CD14-positive monocyte (primary cell): ENCODE measurements around the gene DNLZ. TPM values are rescaled to one million over a fixed set of nuclear protein-coding genes. Genes with fewer than 3 reads are reported as not detected.

Experiments
- DNase-seq, 3 donors: peaks; one replicate each; pipeline ENCODE4 v3.0.0-alpha.2; 2011 to 2022
- H2AFZ ChIP-seq: 2 replicates; pipeline ENCODE4 v1.6.0; 2012; ENCODE audit warnings: mild to moderate bottlenecking, low read depth, low read length, inconsistent platforms; ENCODE audit not compliant: insufficient read depth, poor library complexity, severe bottlenecking
- H3K27ac ChIP-seq, 2 donors: 1 replicate in 1 of 2; 2 replicates in 1 of 2; pipeline ENCODE4 v1.5.1; 2012 to 2013; ENCODE audit warnings: low read length in 2 of 2, control low read depth in 1 of 2, inconsistent platforms in 1 of 2, low read depth in 1 of 2, mild to moderate bottlenecking in 1 of 2
- H3K27me3 ChIP-seq, 2 donors: one replicate each; pipeline versions ENCODE4 v1.6.0 to v1.6.1; 2011 to 2013; ENCODE audit warnings: low read length in 2 of 2; ENCODE audit not compliant: control insufficient read depth in 2 of 2, insufficient read depth in 2 of 2
- H3K36me3 ChIP-seq, 2 donors: replicated peaks in 1 of 2; 1 replicate in 1 of 2; 2 replicates in 1 of 2; pipeline versions ENCODE4 v1.5.1 to v1.6.1; 2012 to 2013; ENCODE audit warnings: low read length in 2 of 2, control low read depth in 1 of 2, inconsistent platforms in 1 of 2, mild to moderate bottlenecking in 1 of 2; ENCODE audit not compliant: insufficient read depth in 2 of 2, control insufficient read depth in 1 of 2
- H3K4me1 ChIP-seq, 2 donors: 1 replicate in 1 of 2; 2 replicates in 1 of 2; pipeline versions ENCODE4 v1.5.1 to v1.6.1; 2012 to 2013; ENCODE audit warnings: low read length in 2 of 2, control low read depth in 1 of 2, inconsistent platforms in 1 of 2, mild to moderate bottlenecking in 1 of 2, moderate library complexity in 1 of 2; ENCODE audit not compliant: insufficient read depth in 2 of 2, control insufficient read depth in 1 of 2
- H3K4me2 ChIP-seq: replicated peaks from 2 replicates; pipeline ENCODE3; 2012; ENCODE audit warnings: low read length, moderate library complexity, mild to moderate bottlenecking; ENCODE audit not compliant: poor library complexity, severe bottlenecking; ENCODE audit errors: extremely low read depth
- H3K4me3 ChIP-seq, 3 experiments: fragments of 200-600 bp in 1 of 3; sonication (generic) in 1 of 3; replicated peaks in 1 of 3; 1 replicate in 2 of 3; 2 replicates in 1 of 3; pipeline ENCODE4 v1.5.1; 2011 to 2013; ENCODE audit warnings: low read length in 3 of 3, mild to moderate bottlenecking in 3 of 3, control low read depth in 2 of 3, low read depth in 2 of 3, inconsistent platforms in 1 of 3, moderate library complexity in 1 of 3
- H3K79me2 ChIP-seq: 2 replicates; pipeline ENCODE4 v1.6.0; 2012; ENCODE audit warnings: mild to moderate bottlenecking, control low read depth, inconsistent platforms, low read length, moderate library complexity; ENCODE audit not compliant: insufficient read depth
- H3K9ac ChIP-seq: 2 replicates; pipeline ENCODE4 v1.6.0; 2017; ENCODE audit warnings: low read length, mild to moderate bottlenecking; ENCODE audit not compliant: insufficient read depth, poor library complexity, severe bottlenecking
- H3K9me3 ChIP-seq, 2 donors: replicated peaks in 1 of 2; 1 replicate in 1 of 2; 2 replicates in 1 of 2; pipeline versions ENCODE4 v1.5.1 to v1.6.1; 2012 to 2013; ENCODE audit warnings: low read length in 2 of 2, control low read depth in 1 of 2; ENCODE audit not compliant: control insufficient read depth in 1 of 2, insufficient read depth in 1 of 2
- H4K20me1 ChIP-seq: 2 replicates; pipeline ENCODE4 v1.6.0; 2012; ENCODE audit warnings: mild to moderate bottlenecking, low read length, control low read depth, moderate library complexity; ENCODE audit not compliant: insufficient read depth
- H3K27ac Mint-ChIP-seq, 7 donors: one replicate each; pipeline ENCODE4 v1.8.0; 2020; ENCODE audit warnings: mild to moderate bottlenecking in 7 of 7, mixed read lengths in 7 of 7, moderate library complexity in 6 of 7, inconsistent platforms in 2 of 7
- H3K27me3 Mint-ChIP-seq, 3 donors: one replicate each; pipeline ENCODE4 v1.8.0; 2021 to 2022; ENCODE audit warnings: low read depth in 3 of 3, mild to moderate bottlenecking in 3 of 3, mixed read lengths in 3 of 3, moderate library complexity in 3 of 3, inconsistent platforms in 1 of 3
- H3K36me3 Mint-ChIP-seq, 2 donors: one replicate each; pipeline ENCODE4 v1.8.0; 2020; ENCODE audit warnings: mixed read lengths in 2 of 2, inconsistent platforms in 1 of 2, mild to moderate bottlenecking in 1 of 2
- H3K4me1 Mint-ChIP-seq: one replicate; pipeline ENCODE4 v1.8.0; 2020; ENCODE audit warnings: mild to moderate bottlenecking, mixed read lengths
- H3K4me3 Mint-ChIP-seq, 2 donors: one replicate each; pipeline ENCODE4 v1.8.0; 2020; ENCODE audit warnings: mild to moderate bottlenecking in 2 of 2, mixed read lengths in 2 of 2, moderate library complexity in 1 of 2
- H3K9me3 Mint-ChIP-seq, 7 donors: one replicate each; pipeline ENCODE4 v1.8.0; 2020 to 2022; ENCODE audit warnings: mixed read lengths in 7 of 7, mild to moderate bottlenecking in 6 of 7, moderate library complexity in 6 of 7, inconsistent platforms in 2 of 7
- WGBS: methylation state at CpG from one replicate; pipeline ENCODE4 v1.1.5; 2013; ENCODE audit warnings: missing lambda C conversion rate; ENCODE audit not compliant: insufficient coverage; 5-methylcytosine and 5-hydroxymethylcytosine counted together
- intact Hi-C, 2 donors: fragments of 100-400 bp; cut with micrococcal nuclease; formaldehyde crosslinking; loops; one replicate each; pipeline versions ENCODE4 v1.15.0 to v1.15.1; 2023
- polyA plus RNA-seq, 3 donors: library from polyadenylated mRNA; depleted of rRNA in 1 of 3; unstranded in 2 of 3; stranded (reverse) in 1 of 3; fragments of 300-500 nt in 2 of 3; fragments of >200 nt in 1 of 3; fragmentation: Illumina TruSeq in 2 of 3; gene quantifications; 1 replicate in 2 of 3; 2 replicates in 1 of 3; pipeline ENCODE4 v1.2.3, GENCODE V29; 2012 to 2021
- TF ChIP-seq, protein P1 (sequence below): fragments of 200-600 bp; IDR thresholded peaks from one replicate; pipeline ENCODE4 v1.8.0; 2022; ENCODE audit warnings: antibody characterized with exemption, mild to moderate bottlenecking

Gene DNLZ
- polyA plus RNA-seq, 3 donors, result 5.1 to 20.5 (median 10.5) TPM

DNA sequence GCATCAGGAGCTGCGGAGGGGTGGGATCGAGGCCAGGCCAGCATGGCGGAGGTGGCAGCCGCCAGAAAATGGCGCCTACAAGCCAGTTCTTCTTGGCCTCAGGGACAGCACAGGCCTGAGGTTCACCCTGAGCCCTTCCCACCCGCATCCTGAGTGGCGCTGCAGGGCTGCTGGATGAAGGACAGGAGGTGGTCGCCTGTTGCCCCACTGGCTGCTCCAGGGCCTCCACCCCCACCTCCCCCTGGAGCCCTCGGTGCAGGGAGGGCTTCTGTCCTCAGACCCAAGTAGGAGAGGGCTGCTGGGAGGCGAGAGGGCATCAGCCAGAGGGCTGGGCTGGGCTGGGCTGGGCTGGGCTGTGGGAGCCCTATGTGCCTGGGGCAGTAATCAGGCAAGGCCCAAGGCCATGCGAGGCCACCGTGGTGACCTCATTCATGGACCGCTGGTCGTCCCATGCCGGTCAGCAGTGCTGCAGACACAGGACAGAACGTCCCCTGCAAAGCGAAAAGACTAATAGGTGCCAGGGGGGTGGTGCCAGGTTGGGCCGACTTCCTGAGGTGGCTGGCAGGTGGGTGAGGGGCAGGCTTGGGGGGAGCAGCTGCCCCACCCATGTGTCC is 22.4 kb downstream of the DNLZ start:
- H3K4me1 ChIP-seq, result peaks cover 10 to 12% of the 10 kb centered on the region in 2 donors

DNA sequence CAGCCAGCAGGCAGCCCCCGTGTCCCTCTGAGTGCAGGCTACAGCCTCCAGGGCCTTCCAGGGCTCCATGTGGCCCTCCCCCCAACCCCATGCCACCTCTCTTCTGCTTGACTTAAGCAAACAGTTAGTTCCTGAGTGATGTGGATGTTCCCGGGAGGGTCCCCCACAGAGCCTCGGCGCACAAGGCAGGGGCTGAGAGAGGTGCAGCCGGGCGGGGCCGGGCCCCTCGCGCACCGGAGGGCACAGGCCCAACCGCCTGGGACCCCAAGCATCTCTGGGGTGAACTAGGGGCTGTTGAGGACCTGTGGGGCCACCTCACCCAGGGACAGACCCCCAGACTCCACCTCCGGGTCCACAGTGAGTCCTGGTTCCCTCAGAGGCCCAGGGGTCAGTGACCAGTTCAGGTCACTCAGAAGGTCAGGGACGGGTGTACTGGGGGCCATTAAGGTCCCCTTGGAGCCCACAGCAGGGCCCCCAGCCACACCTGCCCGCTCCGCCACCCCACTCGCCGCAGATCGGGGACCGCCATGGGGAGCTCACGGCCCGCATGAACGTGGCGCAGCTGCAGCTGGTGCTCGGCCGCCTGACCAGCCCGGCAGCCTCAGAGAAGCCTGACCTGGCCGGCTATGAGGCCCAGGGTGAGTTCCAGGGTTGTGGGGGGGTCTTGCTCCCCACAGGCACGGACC is 23.0 kb downstream of the DNLZ start:
- H3K27me3 Mint-ChIP-seq, result no peaks in the 10 kb centered on the region

More for the DNA sequence above, 22.4 kb downstream of the DNLZ start:
- Histone ChIP-seq H4K20me1 (no peaks in the 10 kb centered on the region), H3K27me3 (no peaks in the 10 kb centered on the region), H3K9ac (no peak overlapping the region), H3K79me2 (no peaks in the 10 kb centered on the region), H2AFZ (no peak overlapping the region), H3K36me3 (no peaks in the 10 kb centered on the region), H3K4me3 (no peak overlapping the region), H3K4me2 (no peak overlapping the region), H3K9me3 (no peaks in the 10 kb centered on the region), H3K27ac (no peak overlapping the region)
- peaks cover 2% of the 10 kb centered on the region for H3K4me1 Mint-ChIP-seq
- TF ChIP-seq, protein P1, sequence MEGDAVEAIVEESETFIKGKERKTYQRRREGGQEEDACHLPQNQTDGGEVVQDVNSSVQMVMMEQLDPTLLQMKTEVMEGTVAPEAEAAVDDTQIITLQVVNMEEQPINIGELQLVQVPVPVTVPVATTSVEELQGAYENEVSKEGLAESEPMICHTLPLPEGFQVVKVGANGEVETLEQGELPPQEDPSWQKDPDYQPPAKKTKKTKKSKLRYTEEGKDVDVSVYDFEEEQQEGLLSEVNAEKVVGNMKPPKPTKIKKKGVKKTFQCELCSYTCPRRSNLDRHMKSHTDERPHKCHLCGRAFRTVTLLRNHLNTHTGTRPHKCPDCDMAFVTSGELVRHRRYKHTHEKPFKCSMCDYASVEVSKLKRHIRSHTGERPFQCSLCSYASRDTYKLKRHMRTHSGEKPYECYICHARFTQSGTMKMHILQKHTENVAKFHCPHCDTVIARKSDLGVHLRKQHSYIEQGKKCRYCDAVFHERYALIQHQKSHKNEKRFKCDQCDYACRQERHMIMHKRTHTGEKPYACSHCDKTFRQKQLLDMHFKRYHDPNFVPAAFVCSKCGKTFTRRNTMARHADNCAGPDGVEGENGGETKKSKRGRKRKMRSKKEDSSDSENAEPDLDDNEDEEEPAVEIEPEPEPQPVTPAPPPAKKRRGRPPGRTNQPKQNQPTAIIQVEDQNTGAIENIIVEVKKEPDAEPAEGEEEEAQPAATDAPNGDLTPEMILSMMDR, result no peak
- H3K27me3 Mint-ChIP-seq, result no peaks in the 10 kb centered on the region
- H3K36me3 Mint-ChIP-seq, result no peaks in the 10 kb centered on the region
- intact Hi-C loops, result no loop called here
- H3K4me3 Mint-ChIP-seq, result no peak overlapping the region
- DNase-seq, result no peak
- no peak overlapping the region for H3K27ac Mint-ChIP-seq
- WGBS, result 98% methylated on average over 9 of the region's 18 CpGs
- H3K9me3 Mint-ChIP-seq, result no peaks in the 10 kb centered on the region

More for the DNA sequence above, 23.0 kb downstream of the DNLZ start:
- no peaks in the 10 kb centered on the region for H3K9me3 Mint-ChIP-seq
- no peak overlapping the region for H3K9ac ChIP-seq
- no peak overlapping the region for H3K4me3 ChIP-seq
- intact Hi-C loops, result no loop called here
- no peak overlapping the region for H3K27ac ChIP-seq
- no peaks in the 10 kb centered on the region for H4K20me1 ChIP-seq
- no peaks in the 10 kb centered on the region for H3K79me2 ChIP-seq
- H3K4me1 Mint-ChIP-seq, result peaks cover 2% of the 10 kb centered on the region
- TF ChIP-seq, protein P1, result no peak
- H3K9me3 ChIP-seq, result no peaks in the 10 kb centered on the region
- DNase-seq, result no peak
- no peaks in the 10 kb centered on the region for H3K36me3 ChIP-seq
- no peaks in the 10 kb centered on the region for H3K36me3 Mint-ChIP-seq
- H3K4me3 Mint-ChIP-seq, result no peak overlapping the region
- no peak overlapping the region for H3K27ac Mint-ChIP-seq
- H3K4me1 ChIP-seq, result peaks cover 10 to 12% of the 10 kb centered on the region in 2 donors
- H3K27me3 ChIP-seq, result no peaks in the 10 kb centered on the region
- H2AFZ ChIP-seq, result no peak overlapping the region
- H3K4me2 ChIP-seq, result no peak overlapping the region
- WGBS, result 97% methylated on average over 26 of the region's 28 CpGs
